Measurements from ENCODE around the gene PSMD6. TPM values are rescaled to one million over a fixed set of nuclear protein-coding genes. Genes with fewer than 3 reads are reported as not detected.

PSMD6 gene
- total and polyA plus RNA-seq, 2 donors (not counting 3 experiments of a cell fraction or from before 2014, with no cell fraction given), result 53.7 to 90.8 TPM

DNA sequence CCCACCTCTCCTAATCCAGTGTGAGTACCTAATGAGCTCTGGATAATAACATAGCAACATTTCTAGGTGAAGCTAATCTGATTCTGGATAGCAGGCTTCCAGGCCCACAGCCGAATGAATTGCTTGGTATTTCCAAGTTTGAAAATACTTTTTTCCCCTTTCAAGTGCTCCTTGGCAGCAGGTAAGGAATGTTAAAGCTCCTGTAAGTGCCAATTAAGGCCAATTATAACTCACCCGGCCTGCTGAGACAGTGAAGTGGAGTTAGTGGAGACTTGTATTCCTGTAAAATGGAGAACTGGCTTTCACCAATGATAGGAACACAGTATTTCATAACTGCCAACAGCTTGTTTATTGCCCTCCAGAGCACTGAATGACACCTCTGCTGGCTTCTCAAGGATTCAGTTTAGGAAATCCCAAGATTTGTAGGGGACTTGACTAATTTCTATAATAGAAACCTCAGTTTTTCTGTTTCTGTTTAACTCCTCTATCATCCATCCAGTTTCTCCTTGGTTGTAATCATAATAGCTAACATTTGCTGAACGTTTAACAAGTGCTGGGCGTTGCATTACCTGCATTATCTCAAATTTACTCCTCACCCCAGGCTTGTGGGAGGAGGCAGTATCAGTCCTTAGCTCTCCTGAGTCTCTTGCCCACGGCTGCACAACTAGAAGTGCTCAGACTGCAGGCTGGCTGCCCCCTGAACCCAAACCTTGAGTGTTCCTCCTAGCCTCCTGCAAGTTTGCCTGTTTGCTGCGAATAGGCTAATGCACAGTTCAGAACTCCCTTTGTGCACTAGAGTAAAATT lies 58.4 kb downstream of the PSMD6 start:
- no peaks in the 10 kb centered on the region for H3K27me3 ChIP-seq (ENCODE audit: control insufficient read depth in 2 of 2, insufficient read depth in 2 of 2, low read length in 2 of 2)
- H4K20me1 ChIP-seq (replicated peaks; ENCODE audit: control insufficient read depth, extremely low read depth, insufficient read depth, low read length), result no peaks in the 10 kb centered on the region
- no peak overlapping the region for H2AFZ ChIP-seq (ENCODE audit: low read depth, low read length)
- DNase-seq (ENCODE audit: low read depth, low spot score) (no peak), FAIRE-seq (no peak)
- intact Hi-C loops (cut with micrococcal nuclease) (loop anchor here (5.0 kb wide), 2 partner anchors 53 to 103 kb away; partner anchors contain the start of genes ATXN7, SCAANT1 and THOC7), dilution Hi-C loops (cut with MboI; ENCODE audit: extremely low pct_ligation_motif_present, low sequenced_read_pairs) (no loop called here)
- ChIA-PET CTCF (no interaction called here), POLR2A (no interaction called here)
- H3K4me3 ChIP-seq (replicated peaks in 1 of 3; ENCODE audit: insufficient read depth in 1 of 3, low read depth in 1 of 3, low read length in 3 of 3), result no peak overlapping the region
- peaks cover 21% of the 10 kb centered on the region for H3K4me1 ChIP-seq (ENCODE audit: control insufficient read depth, extremely low read depth, insufficient read depth, low read length)
- no TSS peak for BruUV-seq (replicated peaks)
- H3K79me2 ChIP-seq (ENCODE audit: control insufficient read depth, insufficient read depth, low read length), result peaks cover 41% of the 10 kb centered on the region
- no peak overlapping the region for H3K27ac ChIP-seq (ENCODE audit: insufficient read depth, low read depth, low read length)
- TF ChIP-seq GATA2 (IDR thresholded peaks at IDR 0.05; ENCODE audit: insufficient read depth, insufficient read length, low read depth, low read length), result no peak
- no peak for TF ChIP-seq FOS (IDR thresholded peaks at IDR 0.05; ENCODE audit: borderline replicate concordance, insufficient read depth, low read length)
- no peak for TF ChIP-seq POLR2A (IDR thresholded peaks at IDR 0.05; ENCODE audit: low read depth, low read length)
- TF ChIP-seq, protein P1, sequence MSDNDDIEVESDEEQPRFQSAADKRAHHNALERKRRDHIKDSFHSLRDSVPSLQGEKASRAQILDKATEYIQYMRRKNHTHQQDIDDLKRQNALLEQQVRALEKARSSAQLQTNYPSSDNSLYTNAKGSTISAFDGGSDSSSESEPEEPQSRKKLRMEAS (IDR thresholded peaks at IDR 0.05; ENCODE audit: insufficient read depth, insufficient read length), result no peak
- no peak for TF ChIP-seq EZH2 (IDR thresholded peaks at IDR 0.05; ENCODE audit: borderline replicate concordance, low read depth, low read length, severe bottlenecking)
- TF ChIP-seq MYC (IDR thresholded peaks at IDR 0.05; ENCODE audit: low read depth, low read length), result no peak
- no peak for TF ChIP-seq JUN (IDR thresholded peaks at IDR 0.05; ENCODE audit: borderline replicate concordance, insufficient read depth, insufficient read length, low read depth)
- no peak for TF ChIP-seq POLR2AphosphoS5 (IDR thresholded peaks at IDR 0.05; ENCODE audit: insufficient read depth, low read depth, low read length)
- TF ChIP-seq, protein P2, sequence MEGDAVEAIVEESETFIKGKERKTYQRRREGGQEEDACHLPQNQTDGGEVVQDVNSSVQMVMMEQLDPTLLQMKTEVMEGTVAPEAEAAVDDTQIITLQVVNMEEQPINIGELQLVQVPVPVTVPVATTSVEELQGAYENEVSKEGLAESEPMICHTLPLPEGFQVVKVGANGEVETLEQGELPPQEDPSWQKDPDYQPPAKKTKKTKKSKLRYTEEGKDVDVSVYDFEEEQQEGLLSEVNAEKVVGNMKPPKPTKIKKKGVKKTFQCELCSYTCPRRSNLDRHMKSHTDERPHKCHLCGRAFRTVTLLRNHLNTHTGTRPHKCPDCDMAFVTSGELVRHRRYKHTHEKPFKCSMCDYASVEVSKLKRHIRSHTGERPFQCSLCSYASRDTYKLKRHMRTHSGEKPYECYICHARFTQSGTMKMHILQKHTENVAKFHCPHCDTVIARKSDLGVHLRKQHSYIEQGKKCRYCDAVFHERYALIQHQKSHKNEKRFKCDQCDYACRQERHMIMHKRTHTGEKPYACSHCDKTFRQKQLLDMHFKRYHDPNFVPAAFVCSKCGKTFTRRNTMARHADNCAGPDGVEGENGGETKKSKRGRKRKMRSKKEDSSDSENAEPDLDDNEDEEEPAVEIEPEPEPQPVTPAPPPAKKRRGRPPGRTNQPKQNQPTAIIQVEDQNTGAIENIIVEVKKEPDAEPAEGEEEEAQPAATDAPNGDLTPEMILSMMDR (IDR thresholded peaks at IDR 0.05; ENCODE audit: extremely low read depth in 1 of 2, insufficient read depth in 1 of 2, low read depth in 1 of 2, low read length in 2 of 2), result no peak
- no peaks in the 10 kb centered on the region for H3K36me3 ChIP-seq (ENCODE audit: control insufficient read depth in 2 of 2, extremely low read depth in 1 of 2, insufficient read depth in 2 of 2, low read length in 2 of 2)
- no peak overlapping the region for H3K9ac ChIP-seq (replicated peaks; ENCODE audit: extremely low read depth, insufficient read depth, low read length)
- no peaks in the 10 kb centered on the region for H3K9me1 ChIP-seq (replicated peaks; ENCODE audit: control insufficient read depth, extremely low read depth, insufficient read depth, low read length)
- H3K4me2 ChIP-seq (ENCODE audit: insufficient read depth, low read length), result no peak overlapping the region
- no peaks in the 10 kb centered on the region for H3K9me3 ChIP-seq (replicated peaks; ENCODE audit: control insufficient read depth, insufficient read depth, low read length)

Data from endothelial cell of umbilical vein (primary cell).